Measurements from ENCODE around the gene GATB.

The GATB gene

GRCh38 chr4:151644622-151645021 is 116.2 kb downstream of the GATB start:
- DNase-seq, result no peak

DNA sequence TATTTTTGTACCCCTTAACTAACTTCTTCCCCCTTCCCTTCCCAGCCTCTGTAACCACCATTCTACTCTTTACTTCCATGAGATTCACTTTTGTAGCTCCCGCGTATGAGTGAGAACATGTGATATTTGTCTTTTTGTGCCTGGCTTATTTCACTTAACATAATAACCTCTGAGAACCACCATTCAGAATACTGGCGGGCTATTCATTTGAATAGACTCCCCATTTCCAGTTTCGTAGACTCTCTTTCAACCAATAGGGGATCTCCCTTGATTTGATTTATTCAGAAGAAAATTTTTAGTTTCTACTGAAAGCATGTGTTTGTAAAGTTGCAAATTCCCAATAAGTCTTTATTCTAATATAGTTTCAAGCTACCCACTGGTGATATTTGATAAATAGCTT is 117.2 kb downstream of the GATB start:
- no peak for DNase-seq

- DNase-seq, result no peak
Observed at GRCh38 chr4:151641983-151642382, 118.8 kb downstream of the GATB start.

DNA sequence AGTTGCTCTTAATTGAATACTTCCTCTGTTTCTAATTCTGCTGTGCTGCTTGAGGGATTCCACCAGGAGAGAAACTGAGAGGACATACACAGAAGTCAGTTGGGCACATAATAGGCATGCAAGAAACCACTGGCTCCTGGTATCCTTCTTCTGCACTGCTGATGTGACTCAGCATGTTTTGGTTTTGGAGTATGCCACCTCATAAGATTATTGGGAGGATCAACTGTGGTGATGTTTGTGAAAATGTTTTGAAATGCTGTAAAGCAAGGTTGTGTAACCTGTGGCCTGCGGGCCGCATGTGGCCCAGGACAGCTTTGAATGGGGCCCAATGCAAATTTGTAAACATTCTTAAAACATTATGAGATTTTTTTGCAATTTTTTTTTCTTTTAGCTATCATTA is 119.6 kb downstream of the GATB start:
- DNase-seq, result no peak

- no peak for DNase-seq
Observed at GRCh38 chr4:151640381-151640780, 120.4 kb downstream of the GATB start.

GRCh38 chr4:151638295-151638858 is 122.4 kb downstream of the GATB start:
- no peak for DNase-seq

- DNase-seq, result no peak
Observed at GRCh38 chr4:151631349-151631748, 129.5 kb downstream of the GATB start.

DNA sequence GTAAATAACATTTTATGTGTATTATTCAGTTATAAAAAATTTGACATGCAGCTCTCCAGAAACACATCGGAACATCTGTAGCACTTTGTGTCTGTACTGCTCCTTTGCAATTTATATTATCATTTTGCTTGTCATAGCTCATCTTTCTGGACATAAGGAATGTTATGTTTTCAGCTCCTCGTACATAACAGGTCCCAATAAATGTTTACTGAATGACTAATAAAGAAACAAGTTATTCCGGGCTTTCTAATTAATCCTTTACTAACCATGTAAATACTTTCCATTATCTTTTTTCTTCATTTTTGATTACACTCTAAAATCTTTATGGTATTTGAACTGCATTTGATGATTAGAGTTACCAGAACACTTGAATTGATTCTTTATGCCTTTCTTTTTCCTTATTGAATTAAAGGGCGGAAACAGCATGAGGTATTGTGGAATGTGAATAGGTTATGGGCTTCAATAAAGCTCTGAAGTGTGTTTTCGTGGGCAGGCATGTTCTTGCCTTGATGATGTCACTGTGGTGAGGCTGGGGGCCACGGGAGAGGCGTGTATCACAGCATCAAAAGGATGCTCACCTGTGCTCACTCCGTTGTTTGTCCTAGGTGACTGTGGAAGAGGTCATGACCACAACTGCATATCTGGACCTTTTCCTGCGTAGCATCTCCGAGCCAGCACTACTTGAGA is 131.6 kb downstream of the GATB start:
- DNase-seq, result no peak

DNA sequence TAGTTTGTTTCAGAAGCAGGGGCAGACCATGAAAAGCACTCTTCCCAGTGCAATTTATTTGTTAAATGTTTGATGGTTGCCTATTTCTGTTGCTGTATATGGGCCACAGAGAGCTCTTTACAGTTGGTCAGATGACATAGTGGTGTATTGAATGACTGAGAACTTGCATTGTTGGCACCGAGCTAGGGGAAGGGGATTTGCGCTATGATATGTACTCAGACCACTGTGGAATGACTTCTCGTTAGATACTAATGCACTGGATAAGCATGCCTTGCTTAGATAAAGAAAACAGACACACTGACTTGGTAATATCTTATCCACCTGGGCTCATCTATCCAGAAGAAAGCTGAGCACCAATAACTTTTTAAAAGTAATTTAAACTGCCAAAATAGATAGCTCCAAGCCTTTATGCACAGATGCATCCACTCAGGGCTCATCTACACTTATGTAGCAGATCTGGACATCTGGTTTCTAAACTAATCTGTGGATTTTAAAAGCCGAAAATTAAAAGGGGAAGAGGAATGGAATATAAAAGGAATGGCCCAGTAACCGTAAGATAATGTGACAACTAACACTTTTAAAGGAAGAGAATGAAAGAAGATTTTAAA is 132.7 kb downstream of the GATB start:
- no peak for DNase-seq

- DNase-seq, result no peak
Observed at GRCh38 chr4:151627491-151627890, 133.3 kb downstream of the GATB start.

- no peak for DNase-seq
Observed at GRCh38 chr4:151626751-151627150, 134.1 kb downstream of the GATB start.

DNA sequence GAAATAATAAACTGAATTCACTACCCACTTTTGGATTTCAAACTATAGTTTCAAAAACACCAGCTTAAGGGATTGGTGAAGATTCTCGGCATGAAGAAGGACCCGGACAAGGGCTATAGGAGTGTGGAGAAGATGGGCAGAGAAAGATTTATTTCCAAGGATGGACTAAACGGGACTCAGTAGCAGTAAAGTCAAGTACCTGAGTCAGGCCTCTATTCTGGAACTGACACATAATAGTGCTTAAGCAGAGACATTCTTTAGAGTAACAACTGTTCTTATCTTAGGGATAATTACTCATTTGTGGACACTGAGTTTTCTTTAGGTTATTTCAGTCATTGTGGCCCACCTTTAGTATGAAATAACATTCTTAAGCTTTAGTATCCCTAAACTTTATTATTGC is 134.6 kb downstream of the GATB start:
- DNase-seq, result no peak

- no peak for DNase-seq
Observed at GRCh38 chr4:151624626-151625565, 135.9 kb downstream of the GATB start.
